Natural killer cell treated with Interleukin-12 subunit alpha and Interleukin-12 subunit beta and Interleukin-15 and Interleukin-18, amount 100 ng/mL, for 72 hours (primary cell): ENCODE data around the gene FBXL13. TPM values are rescaled to one million over a fixed set of nuclear protein-coding genes. Genes with fewer than 3 reads are reported as not detected.
"Not testable (repeated sequence)": the region's sequence is repeated elsewhere in the genome, so short reads cannot be mapped to it uniquely, and the experiment has no call there.

ENCODE experiments used
- ATAC-seq, 2 donors: fragments of 150-1000 bp; cut with Tn5 transposase in 1 of 2; sonication (Bioruptor Pico), chemical (Tn5 transposase) in 1 of 2; 2 replicates each; pipeline ENCODE4 v1.10.0; 2021
- DNase-seq: peaks from one replicate; pipeline ENCODE4 v3.0.0; 2022; ENCODE audit warnings: low spot score
- H3K27ac Mint-ChIP-seq, 2 donors: 1 replicate in 1 of 2; 2 replicates in 1 of 2; pipeline ENCODE4 v1.8.0; 2022; ENCODE audit warnings: mixed read lengths in 2 of 2, mild to moderate bottlenecking in 1 of 2, moderate library complexity in 1 of 2
- H3K27me3 Mint-ChIP-seq, 2 donors: 1 replicate in 1 of 2; 2 replicates in 1 of 2; pipeline ENCODE4 v1.8.0; 2022; ENCODE audit warnings: mixed read lengths in 2 of 2
- H3K36me3 Mint-ChIP-seq: one replicate; pipeline ENCODE4 v1.8.0; 2022; ENCODE audit warnings: mixed read lengths
- H3K4me1 Mint-ChIP-seq, 2 donors: 1 replicate in 1 of 2; 2 replicates in 1 of 2; pipeline ENCODE4 v1.8.0; 2022; ENCODE audit warnings: low read depth in 2 of 2, mixed read lengths in 2 of 2, mild to moderate bottlenecking in 1 of 2
- H3K4me3 Mint-ChIP-seq: one replicate; pipeline ENCODE4 v1.8.0; 2022; ENCODE audit warnings: mixed read lengths
- H3K9me3 Mint-ChIP-seq: 2 replicates; pipeline ENCODE4 v1.8.0; 2022; ENCODE audit warnings: mixed read lengths
- total RNA-seq, 2 donors: library from RNA; stranded (reverse); gene quantifications; one replicate each; pipeline ENCODE4 v1.2.3, GENCODE V29; 2022

Gene FBXL13
- total RNA-seq, 2 donors from 2014 or later: 0.43 to 0.86 TPM

DNA sequence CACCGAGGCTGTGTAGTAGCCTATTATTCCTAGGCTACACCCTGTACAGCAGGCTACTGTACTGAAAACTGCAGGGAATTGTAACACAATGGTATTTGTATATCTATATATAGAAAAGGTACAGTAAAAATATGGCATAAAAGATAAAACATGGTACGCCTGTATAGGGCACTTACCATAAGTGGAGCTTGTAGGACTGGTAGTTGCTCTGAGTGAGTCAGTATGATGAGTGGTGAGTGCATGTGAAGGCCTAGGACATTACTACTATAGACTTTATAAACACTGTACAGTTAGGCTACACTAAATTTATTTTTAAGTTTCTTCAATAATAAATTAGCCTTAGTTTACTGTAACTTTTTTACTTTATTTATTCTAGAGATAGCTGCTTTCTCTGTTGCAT lies 285.8 kb downstream of the FBXL13 start:
- not testable (repeated sequence) for ATAC-seq, H3K4me1 Mint-ChIP-seq, H3K4me3 Mint-ChIP-seq, H3K27ac Mint-ChIP-seq, H3K9me3 Mint-ChIP-seq, H3K27me3 Mint-ChIP-seq, DNase-seq
- H3K36me3 Mint-ChIP-seq: peaks cover 11% of the 10 kb centered on the region

DNA sequence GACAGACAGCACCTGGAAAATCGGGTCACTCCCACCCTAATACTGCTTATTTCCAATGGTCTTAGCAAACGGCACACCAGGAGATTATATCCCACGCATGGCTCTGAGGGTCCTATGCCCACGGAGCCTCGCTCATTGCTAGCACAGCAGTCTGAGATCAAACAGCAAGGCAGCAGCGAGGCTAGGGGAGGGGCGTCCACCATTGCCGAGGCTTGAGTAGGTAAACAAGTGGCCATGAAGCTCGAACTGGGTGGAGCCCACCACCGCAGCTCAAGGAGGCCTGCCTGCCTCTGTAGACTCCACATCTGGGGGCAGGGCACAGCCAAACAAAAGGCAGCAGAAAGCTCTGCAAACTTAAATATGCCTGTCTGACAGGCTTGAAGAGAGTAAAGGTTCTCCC lies 293.7 kb downstream of the FBXL13 start:
- ATAC-seq, H3K4me3 Mint-ChIP-seq, DNase-seq, H3K4me1 Mint-ChIP-seq, H3K36me3 Mint-ChIP-seq, H3K9me3 Mint-ChIP-seq, H3K27ac Mint-ChIP-seq, H3K27me3 Mint-ChIP-seq: not testable (repeated sequence)

DNA sequence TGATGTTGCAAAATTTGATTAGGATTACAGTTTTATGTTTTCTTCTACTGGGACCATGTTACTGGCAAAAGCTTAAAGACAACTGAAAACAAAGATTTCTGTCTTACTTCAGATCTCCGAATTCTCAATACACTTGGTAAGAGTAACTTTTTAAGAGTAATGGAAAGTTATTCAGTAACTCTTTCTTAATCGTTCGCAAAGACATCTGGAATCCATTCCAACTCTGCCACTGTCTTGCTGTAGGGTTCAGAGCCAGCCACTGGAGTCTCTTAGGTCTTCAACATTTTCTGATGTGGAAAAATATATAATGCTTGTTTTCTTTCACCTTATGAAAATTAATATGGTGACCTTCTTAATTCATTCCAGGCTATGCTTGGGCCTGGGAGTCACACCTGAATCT lies 295.9 kb downstream of the FBXL13 start:
- not testable (repeated sequence) for H3K27me3 Mint-ChIP-seq, H3K9me3 Mint-ChIP-seq, ATAC-seq, H3K4me1 Mint-ChIP-seq, H3K36me3 Mint-ChIP-seq, H3K27ac Mint-ChIP-seq, DNase-seq, H3K4me3 Mint-ChIP-seq

DNA sequence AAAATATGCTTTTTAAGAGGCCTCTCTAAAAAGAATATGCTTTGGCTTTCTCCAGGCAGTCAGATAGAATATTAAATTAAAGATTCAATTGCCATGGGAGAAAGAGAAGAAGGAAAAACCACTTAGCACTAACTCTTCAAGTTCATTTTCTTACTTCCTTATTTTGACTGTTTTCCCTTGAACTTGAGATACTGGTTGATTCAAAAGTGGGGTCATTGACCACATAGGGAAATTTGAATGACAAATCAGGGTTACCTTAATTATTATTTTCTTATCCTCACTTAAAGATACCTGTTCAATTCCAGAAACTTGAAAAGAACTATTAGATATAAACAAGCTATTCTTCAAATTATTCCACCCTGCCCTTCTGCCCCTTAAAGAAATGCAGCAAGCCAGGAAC lies 298.4 kb downstream of the FBXL13 start:
- H3K27ac Mint-ChIP-seq, DNase-seq, H3K4me3 Mint-ChIP-seq: not testable (repeated sequence)

DNA sequence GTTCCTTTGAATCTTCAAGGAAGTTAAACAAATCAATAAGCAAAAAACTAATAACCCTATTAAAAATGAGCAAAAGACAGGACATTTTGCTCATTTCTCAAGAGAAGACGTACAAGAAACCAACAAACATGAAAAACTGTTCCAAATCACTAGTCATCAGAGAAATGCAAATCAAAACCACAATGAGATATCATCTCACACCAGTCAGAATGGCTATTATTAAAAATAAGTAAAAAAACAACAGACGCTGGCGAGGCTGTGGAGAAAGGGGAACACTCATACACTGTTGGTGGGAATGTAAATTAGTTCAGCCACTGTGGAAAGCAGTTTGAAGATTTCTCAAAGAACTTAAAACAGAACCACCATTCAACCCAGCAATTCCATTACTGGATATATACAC lies 304.1 kb downstream of the FBXL13 start:
- not testable (repeated sequence) for H3K9me3 Mint-ChIP-seq, H3K27ac Mint-ChIP-seq, H3K36me3 Mint-ChIP-seq, H3K4me1 Mint-ChIP-seq, DNase-seq, H3K4me3 Mint-ChIP-seq, H3K27me3 Mint-ChIP-seq, ATAC-seq

More for the DNA sequence above, 298.4 kb downstream of the FBXL13 start:
- H3K27me3 Mint-ChIP-seq, H3K4me1 Mint-ChIP-seq, H3K9me3 Mint-ChIP-seq, H3K36me3 Mint-ChIP-seq, ATAC-seq: not testable (repeated sequence)

DNA sequence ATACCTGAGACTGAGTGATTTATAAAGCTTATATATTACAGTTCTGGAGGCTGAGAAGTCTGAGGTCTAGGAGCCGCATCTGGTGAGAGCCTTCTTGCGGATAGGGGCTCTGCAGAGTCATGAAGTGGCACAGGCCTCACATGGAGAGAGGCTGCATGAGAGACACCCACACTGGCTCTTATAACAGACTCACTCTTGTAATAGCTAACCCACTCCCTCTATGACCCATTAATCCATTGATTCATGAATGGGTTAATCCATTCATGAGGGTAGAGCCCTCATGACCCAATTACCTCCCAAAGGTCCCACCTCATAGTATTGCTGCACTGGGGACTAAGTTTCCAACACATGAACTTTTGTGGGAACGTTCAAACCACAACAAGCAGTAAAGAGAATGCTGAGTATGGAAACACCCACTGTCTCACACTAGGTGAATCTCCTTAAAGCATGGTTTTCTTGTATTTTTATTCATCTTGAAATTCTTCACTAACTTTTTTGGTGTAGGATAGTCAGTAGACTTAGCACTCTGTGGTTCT lies 304.9 kb downstream of the FBXL13 start:
- not testable (repeated sequence) for H3K27me3 Mint-ChIP-seq, H3K36me3 Mint-ChIP-seq, ATAC-seq, H3K27ac Mint-ChIP-seq, DNase-seq, H3K4me1 Mint-ChIP-seq, H3K4me3 Mint-ChIP-seq, H3K9me3 Mint-ChIP-seq

DNA sequence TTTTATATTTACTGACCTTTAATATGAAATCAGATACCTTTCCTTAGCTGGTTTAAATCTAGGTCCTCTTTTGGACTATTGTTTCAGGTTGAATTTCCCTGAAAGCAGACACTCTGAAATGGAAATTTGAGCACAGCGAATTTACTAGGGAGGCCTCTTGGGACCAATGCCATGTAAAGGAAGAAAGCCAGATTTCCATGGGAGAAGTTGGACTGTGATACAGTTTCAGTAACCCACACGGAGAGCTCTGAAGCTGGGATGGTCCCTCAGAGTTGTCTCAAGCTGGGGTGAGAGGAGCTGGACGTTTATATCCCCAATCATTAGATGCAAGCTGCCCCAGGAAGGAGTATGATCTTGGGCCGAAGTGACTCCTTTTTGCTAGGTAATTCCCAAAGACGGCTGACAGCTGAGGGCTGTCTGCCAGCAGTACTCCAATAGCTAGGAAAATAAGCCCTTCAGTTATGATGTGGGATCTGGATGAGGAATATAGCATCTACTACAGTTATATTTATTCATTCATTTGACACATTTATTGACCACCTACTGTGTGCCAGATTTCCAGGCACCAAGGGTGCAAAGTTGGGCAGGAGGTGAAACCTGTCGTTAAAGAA lies 311.2 kb downstream of the FBXL13 start:
- not testable (repeated sequence) for H3K4me1 Mint-ChIP-seq, H3K27ac Mint-ChIP-seq, H3K36me3 Mint-ChIP-seq, H3K4me3 Mint-ChIP-seq, ATAC-seq, DNase-seq, H3K27me3 Mint-ChIP-seq, H3K9me3 Mint-ChIP-seq

Other genes starting within 250 kb of the FBXL13 start
- gene LRRC17, start 161.8 kb downstream of the FBXL13 start, total RNA-seq: under 1 TPM; 0.14 to 0.81 TPM
- 10 to 100 TPM; 24.7 to 31.2 TPM for gene ARMC10, start 344 bp upstream of the FBXL13 start, total RNA-seq
- 10 to 100 TPM in 1 of 2 donors, 1 to 10 TPM in 1; 5.0 to 15.7 TPM for gene NAPEPLD, start 74.3 kb upstream of the FBXL13 start, total RNA-seq
- 10 to 100 TPM; 55.6 to 62.9 TPM for gene PMPCB, start 222.6 kb upstream of the FBXL13 start, total RNA-seq